GM12878 (cell line): ENCODE measurements around the gene DENND1C. TPM values are rescaled to one million over a fixed set of nuclear protein-coding genes. Genes with fewer than 3 reads are reported as not detected.

Source experiments
- ATAC-seq: fragments of 200-7000 bp; cut with Tn5 transposase; 3 replicates; pipeline ENCODE4 v1.9.1; 2020; ENCODE audit warnings: mild to moderate bottlenecking, moderate library complexity
- BruUV-seq: library from RNA; stranded (reverse); fragments of 400-500 nt; replicated peaks from 2 replicates; lab custom pipeline; 2021; lab: Mats Ljungman, UMichigan
- CTCF ChIA-PET: fragments of 300-600 bp; sonication (Branson Sonifier 250); formaldehyde crosslinking; extraction: SDS; loops from one replicate; lab custom pipeline; 2021; ENCODE audit warnings: inconsistent platforms; lab: Yijun Ruan, JAX
- POLR2A ChIA-PET: fragments of 350-600 bp; formaldehyde crosslinking; extraction: SDS; loops from one replicate; lab custom pipeline; 2021; ENCODE audit warnings: inconsistent platforms; lab: Charles Lee
- RAD21 ChIA-PET: fragments of 300-600 bp; sonication (Branson Sonifier 250); formaldehyde crosslinking; loops from one replicate; lab custom pipeline; 2023; ENCODE audit warnings: antibody characterized with exemption; ENCODE audit not compliant: unreplicated experiment; lab: Charles Lee
- SMC1A ChIA-PET: fragments of 300-600 bp; sonication (Branson Sonifier 250); formaldehyde crosslinking; loops from one replicate; lab custom pipeline; 2023; ENCODE audit not compliant: unreplicated experiment, uncharacterized antibody; lab: Charles Lee
- DNase-seq: peaks from one replicate; pipeline ENCODE4 v3.0.0-alpha.2; 2011; ENCODE audit warnings: low read depth, low spot score
- FAIRE-seq: peaks from 3 replicates; lab custom pipeline; 2011; peaks lifted over from hg19 to GRCh38; lab: Jason Lieb, UNC
- H2AFZ ChIP-seq: 2 replicates; pipeline ENCODE4 v1.6.0; 2011; ENCODE audit warnings: low read depth, low read length, control low read depth; ENCODE audit not compliant: control insufficient read depth
- H3K27ac ChIP-seq: 2 replicates; pipeline ENCODE4 v1.5.1; 2011; ENCODE audit warnings: control low read depth; ENCODE audit not compliant: control insufficient read depth, insufficient read depth
- H3K27me3 ChIP-seq, 2 experiments: replicated peaks in 1 of 2; 2 replicates each; pipeline versions ENCODE4 v1.6.0 to v1.6.1; 2011; ENCODE audit warnings: low read length in 1 of 2; ENCODE audit not compliant: control insufficient read depth in 2 of 2, insufficient read depth in 2 of 2
- H3K36me3 ChIP-seq, 2 experiments: 2 replicates each; pipeline ENCODE4 v1.5.1; 2011; ENCODE audit warnings: low read length in 1 of 2; ENCODE audit not compliant: control insufficient read depth in 2 of 2, insufficient read depth in 2 of 2
- H3K4me1 ChIP-seq: 2 replicates; pipeline ENCODE4 v1.6.1; 2011; ENCODE audit warnings: mild to moderate bottlenecking, low read length, moderate library complexity, mixed read lengths; ENCODE audit not compliant: control insufficient read depth, insufficient read depth
- H3K4me2 ChIP-seq: 2 replicates; pipeline ENCODE4 v1.6.0; 2011; ENCODE audit warnings: control low read depth; ENCODE audit not compliant: control insufficient read depth, insufficient read depth
- H3K4me3 ChIP-seq: fragments of 200-600 bp; sonication (generic); 2 replicates; pipeline ENCODE4 v1.5.1; 2016
- H3K79me2 ChIP-seq: 2 replicates; pipeline ENCODE4 v1.6.0; 2011; ENCODE audit warnings: low read length; ENCODE audit not compliant: control insufficient read depth, insufficient read depth
- H3K9ac ChIP-seq: 2 replicates; pipeline ENCODE4 v1.8.0; 2011; ENCODE audit warnings: low read length, control low read depth, mixed read lengths; ENCODE audit not compliant: control insufficient read depth, insufficient read depth
- H3K9me3 ChIP-seq: replicated peaks from 3 replicates; pipeline ENCODE4 v1.5.1; 2011; ENCODE audit warnings: mild to moderate bottlenecking, low read length; ENCODE audit not compliant: control insufficient read depth, insufficient read depth
- H4K20me1 ChIP-seq: 2 replicates; pipeline ENCODE4 v1.6.0; 2011; ENCODE audit not compliant: control insufficient read depth, insufficient read depth
- CEBPB ChIP-seq, 2 experiments: fragments of 150-350 bp in 1 of 2; IDR thresholded peaks; 2 replicates each; pipeline ENCODE4 v1.6.1; 2012 to 2014; ENCODE audit warnings: low read depth in 2 of 2, low read length in 2 of 2, borderline replicate concordance in 1 of 2, inconsistent platforms in 1 of 2
- CHD4 ChIP-seq: fragments of 200-600 bp; sonication (generic); IDR thresholded peaks from 2 replicates; pipeline ENCODE4 v1.6.1; 2016; ENCODE audit warnings: mild to moderate bottlenecking
- MTA2 ChIP-seq: fragments of 450-650 bp; IDR thresholded peaks from 2 replicates; pipeline ENCODE4 v1.6.1; 2016; ENCODE audit warnings: low read depth, mild to moderate bottlenecking, moderate library complexity
- PRDM15 ChIP-seq: fragments of 450-650 bp; formaldehyde crosslinking; IDR thresholded peaks from 2 replicates; pipeline ENCODE4 v1.4.0; 2020; ENCODE audit warnings: mild to moderate bottlenecking, moderate library complexity
- SMARCA5 ChIP-seq: fragments of 450-650 bp; IDR thresholded peaks from 2 replicates; pipeline ENCODE4 v1.6.1; 2017; ENCODE audit warnings: mild to moderate bottlenecking
- WGBS: methylation state at CpG from one replicate; pipeline ENCODE4 v1.1.6; 2016; ENCODE audit warnings: low lambda C conversion rate; ENCODE audit not compliant: insufficient replicate concordance, insufficient coverage; ENCODE audit errors: missing lambda C conversion rate; 5-methylcytosine and 5-hydroxymethylcytosine counted together
- in situ Hi-C: fragments of 300-500 bp; cut with MboI; formaldehyde crosslinking; loops from 9 replicates; pipeline ENCODE4 v1.14.3; 2018; ENCODE audit warnings: mixed read lengths
- intact Hi-C: fragments of 100-400 bp; cut with micrococcal nuclease; formaldehyde crosslinking; loops from one replicate; pipeline ENCODE4 v1.14.2; 2022; ENCODE audit not compliant: unreplicated experiment
- polyA plus RNA-seq, 11 experiments: library from polyadenylated mRNA; depleted of rRNA in 4 of 11; unstranded in 6 of 11; stranded (reverse) in 5 of 11; fragments of >200 nt; fragmentation: Nextera tagmentation in 4 of 11; fragmentation: Illumina TruSeq in 1 of 11; extraction: Ambion mirVana in 4 of 11; extraction: Trizol in 1 of 11; gene quantifications; 1 replicate in 1 of 11; 2 replicates in 10 of 11; pipeline versions ENCODE4 v1.2.1 to v1.2.3, GENCODE V29; 2011 to 2016; ENCODE audit warnings: inconsistent platforms in 2 of 11, missing spikeins in 2 of 11, low read depth in 1 of 11
- total RNA-seq, 4 experiments: library from RNA; depleted of rRNA in 3 of 4; stranded (reverse); fragments of >200 nt in 3 of 4; fragmentation: Illumina TruSeq in 1 of 4; extraction: Trizol in 1 of 4; gene quantifications; 2 replicates each; pipeline versions ENCODE4 v1.2.1 to v1.2.3, GENCODE V29; 2013 to 2021

Gene DENND1C
- total and polyA plus RNA-seq, 10 of the 15 experiments (the other 5 are each of a cell fraction or from before 2014, with no cell fraction given): 2.4 to 54.3 (median 32.7) TPM

- ChIA-PET SMC1A (interaction anchor here (0.7 to 1.7 kb wide), 5 partner anchors 10 to 374 kb away, joined by 3 to 8 read pairs (median 4); partner anchors contain the start of gene DENND1C), RAD21 (interaction anchor here (0.7 to 1.2 kb wide), 2 partner anchors 251 to 362 kb away, joined by 3 to 4 read pairs; no protein-coding TSS in a partner anchor), CTCF (interaction anchor here (1.9 kb wide), 1 partner anchor 19 kb away, joined by 12 read pairs; the partner anchor contains the start of gene DENND1C), POLR2A (interaction anchor here (1.6 kb wide), 1 partner anchor 11 kb away, joined by 4 read pairs; no protein-coding TSS in a partner anchor)
- no peak for TF ChIP-seq CEBPB (IDR thresholded peaks at IDR 0.05; ENCODE audit: borderline replicate concordance in 1 of 2, low read depth in 2 of 2, low read length in 2 of 2)
- no peak for TF ChIP-seq PRDM15 (CRISPR knock-in tag)
- TF ChIP-seq MTA2: no peak
- no peak for TF ChIP-seq SMARCA5
- TF ChIP-seq CHD4: no peak
- H3K4me2 ChIP-seq: peak overlapping the region; percentile 87; the same call in 1 of the 2 replicates
- BruUV-seq: no TSS peak
- peaks cover 2% of the 10 kb centered on the region for H3K4me1 ChIP-seq
- H3K27ac ChIP-seq: no peak overlapping the region
- no peak overlapping the region for H2AFZ ChIP-seq
- DNase-seq (no peak), FAIRE-seq (no peak), ATAC-seq (no peak)
- peaks cover 0 to 2% of the 10 kb centered on the region in 2 experiments; a peak in 3 of 4 replicates for H3K27me3 ChIP-seq
- no peak overlapping the region for H3K9ac ChIP-seq
- no peaks in the 10 kb centered on the region for H3K36me3 ChIP-seq
- H3K9me3 ChIP-seq: no peaks in the 10 kb centered on the region
- no peaks in the 10 kb centered on the region for H4K20me1 ChIP-seq
- intact Hi-C loops: loop anchor here (10.0 kb wide), 2 partner anchors 106 to 336 kb away; partner anchors contain the start of gene GTF2F1
- H3K4me3 ChIP-seq: no peak overlapping the region
- in situ Hi-C loops: no loop called here
- 74% methylated on average over 24 of the region's 24 CpGs for WGBS
- H3K79me2 ChIP-seq: no peaks in the 10 kb centered on the region
Measured at GRCh38 chr19:6500837-6501739, 19.5 kb upstream of the DENND1C start.
